ENCODE results near the gene AIG1. TPM values are rescaled to one million over a fixed set of nuclear protein-coding genes. Genes with fewer than 3 reads are reported as not detected.

Gene AIG1
- total RNA-seq, 6 experiments from 2014 or later = 50.7 to 70.5 (median 52.5) TPM

DNA sequence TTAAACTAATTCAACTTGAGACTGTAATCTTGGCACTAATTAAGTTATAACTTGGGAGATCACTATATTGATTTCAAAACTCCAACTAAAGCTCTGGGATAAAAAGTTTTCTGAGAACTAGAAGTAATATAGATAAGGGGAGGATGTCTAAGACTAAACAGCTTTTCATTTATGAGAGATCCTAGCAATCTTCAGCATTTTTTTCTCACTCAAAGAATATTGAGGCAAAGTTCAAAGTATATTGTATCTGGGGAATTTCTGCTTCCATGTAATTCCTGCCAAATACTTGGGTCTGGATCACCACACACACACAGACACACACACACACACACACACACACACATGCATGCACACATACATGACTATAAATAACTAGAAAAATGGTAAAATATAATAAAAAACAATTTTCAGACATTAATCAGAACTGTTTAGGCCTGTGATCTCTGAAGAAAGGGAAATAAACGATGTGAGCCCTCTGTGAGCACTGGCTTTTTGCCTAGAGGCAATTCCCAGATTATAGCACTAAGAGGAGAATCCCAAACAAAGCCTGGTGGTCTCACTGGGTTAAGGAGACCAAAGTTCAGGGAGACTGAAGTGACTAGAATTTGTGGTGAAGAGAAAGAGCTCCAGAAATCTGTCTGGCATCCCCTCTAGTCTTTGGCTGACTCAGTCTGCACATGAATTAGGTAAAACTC is 297.0 kb downstream of the AIG1 start:
- Mint-ChIP-seq H3K36me3 (ENCODE audit: low read depth) (no peaks in the 10 kb centered on the region), H3K27ac (no peak overlapping the region), H3K27me3 (ENCODE audit: insufficient read depth) (peaks cover 7% of the 10 kb centered on the region; the same call in 1 of the 2 replicates), H3K4me3 (no peak overlapping the region), H3K9me3 (peaks cover 5% of the 10 kb centered on the region), H3K4me1 (ENCODE audit: low read depth) (no peaks in the 10 kb centered on the region; the same call in 1 of the 2 replicates)
- no peak for DNase-seq
- no peak for TF ChIP-seq CTCF (IDR thresholded peaks at IDR 0.05)

DNA sequence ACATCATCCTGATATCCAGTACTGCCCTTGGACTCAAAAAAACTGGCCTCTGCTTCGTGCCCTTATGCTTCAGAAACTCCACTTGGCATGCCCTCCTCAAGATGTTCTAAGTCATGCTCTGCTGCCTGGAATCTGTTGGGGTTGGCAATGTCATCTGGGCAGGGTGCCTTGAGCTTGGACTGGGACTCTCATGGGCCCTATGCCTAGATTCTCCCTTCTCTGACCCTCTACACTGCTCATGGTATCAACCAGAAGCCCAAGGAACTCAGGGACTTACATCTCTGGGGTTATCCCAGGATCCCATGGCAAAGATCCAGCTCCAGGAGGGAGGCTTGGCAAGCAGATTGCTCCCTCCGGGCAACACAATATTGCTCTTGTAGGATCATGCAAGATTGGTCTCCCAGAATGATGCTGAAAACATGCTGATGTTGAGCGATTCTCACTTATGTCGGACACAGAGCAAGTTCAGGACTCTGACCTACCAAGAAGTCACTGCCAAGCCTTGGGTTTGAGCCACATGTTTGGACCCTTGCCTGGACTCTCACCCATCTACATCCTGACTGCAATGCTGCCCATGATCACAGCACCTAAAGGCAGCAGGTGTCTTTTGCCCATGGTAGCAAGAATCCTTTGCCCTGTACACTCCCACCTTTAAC is 301.0 kb downstream of the AIG1 start:
- Mint-ChIP-seq H3K27me3 (ENCODE audit: insufficient read depth) (peaks cover 6% of the 10 kb centered on the region; the same call in 1 of the 2 replicates), H3K4me3 (no peak overlapping the region), H3K4me1 (ENCODE audit: low read depth) (peaks cover 6% of the 10 kb centered on the region; the same call in 1 of the 2 replicates), H3K27ac (no peak overlapping the region), H3K9me3 (no peaks in the 10 kb centered on the region), H3K36me3 (ENCODE audit: low read depth) (no peaks in the 10 kb centered on the region)
- no peak for TF ChIP-seq CTCF (IDR thresholded peaks at IDR 0.05)
- DNase-seq = no peak

- H3K4me1 Mint-ChIP-seq (ENCODE audit: low read depth) = peaks cover 6% of the 10 kb centered on the region; the same call in 1 of the 2 replicates
These were observed 301.5 kb downstream of the AIG1 start for GRCh38 chr6:143362192-143362558.

GRCh38 chr6:143363299-143363698 is 302.6 kb downstream of the AIG1 start:
- Mint-ChIP-seq H3K27me3 (ENCODE audit: insufficient read depth) (peaks cover 5% of the 10 kb centered on the region; the same call in 1 of the 2 replicates), H3K4me1 (ENCODE audit: low read depth) (peaks cover 11% of the 10 kb centered on the region), H3K9me3 (no peaks in the 10 kb centered on the region), H3K4me3 (no peak overlapping the region), H3K27ac (no peak overlapping the region), H3K36me3 (ENCODE audit: low read depth) (no peaks in the 10 kb centered on the region)
- TF ChIP-seq CTCF (IDR thresholded peaks at IDR 0.05) = no peak
- DNase-seq = no peak

More at GRCh38 chr6:143362192-143362558, 301.5 kb downstream of the AIG1 start:
- TF ChIP-seq CTCF (IDR thresholded peaks at IDR 0.05) = no peak
- Mint-ChIP-seq H3K27me3 (ENCODE audit: insufficient read depth) (peaks cover 5% of the 10 kb centered on the region; the same call in 1 of the 2 replicates), H3K4me3 (no peak overlapping the region), H3K36me3 (ENCODE audit: low read depth) (no peaks in the 10 kb centered on the region), H3K9me3 (no peaks in the 10 kb centered on the region), H3K27ac (no peak overlapping the region)
- DNase-seq = no peak

- H3K4me1 Mint-ChIP-seq (ENCODE audit: low read depth) = peaks cover 12% of the 10 kb centered on the region
- TF ChIP-seq CTCF (IDR thresholded peaks at IDR 0.05) = no peak
- H3K36me3 Mint-ChIP-seq (ENCODE audit: low read depth) = no peaks in the 10 kb centered on the region
- H3K4me3 Mint-ChIP-seq = no peak overlapping the region
- H3K27me3 Mint-ChIP-seq (ENCODE audit: insufficient read depth) = peaks cover 1% of the 10 kb centered on the region; the same call in 1 of the 2 replicates
- peak; percentile 63 for DNase-seq
- H3K27ac Mint-ChIP-seq = peak overlapping the region; percentile 29
- H3K9me3 Mint-ChIP-seq = no peaks in the 10 kb centered on the region
These were observed 307.7 kb downstream of the AIG1 start for GRCh38 chr6:143368426-143368825.

Measured in HFFc6 (cell line).